ENCODE measurements around the gene RAB3GAP1. TPM values are rescaled to one million over a fixed set of nuclear protein-coding genes. Genes with fewer than 3 reads are reported as not detected.
"Not testable (repeated sequence)": the region's sequence is repeated elsewhere in the genome, so short reads cannot be mapped to it uniquely, and the experiment has no call there.

Gene RAB3GAP1
- 33.7 and 39.9 TPM in 2 replicates for total RNA-seq (2014; rRNA removed; shearing (Covaris generic))

DNA sequence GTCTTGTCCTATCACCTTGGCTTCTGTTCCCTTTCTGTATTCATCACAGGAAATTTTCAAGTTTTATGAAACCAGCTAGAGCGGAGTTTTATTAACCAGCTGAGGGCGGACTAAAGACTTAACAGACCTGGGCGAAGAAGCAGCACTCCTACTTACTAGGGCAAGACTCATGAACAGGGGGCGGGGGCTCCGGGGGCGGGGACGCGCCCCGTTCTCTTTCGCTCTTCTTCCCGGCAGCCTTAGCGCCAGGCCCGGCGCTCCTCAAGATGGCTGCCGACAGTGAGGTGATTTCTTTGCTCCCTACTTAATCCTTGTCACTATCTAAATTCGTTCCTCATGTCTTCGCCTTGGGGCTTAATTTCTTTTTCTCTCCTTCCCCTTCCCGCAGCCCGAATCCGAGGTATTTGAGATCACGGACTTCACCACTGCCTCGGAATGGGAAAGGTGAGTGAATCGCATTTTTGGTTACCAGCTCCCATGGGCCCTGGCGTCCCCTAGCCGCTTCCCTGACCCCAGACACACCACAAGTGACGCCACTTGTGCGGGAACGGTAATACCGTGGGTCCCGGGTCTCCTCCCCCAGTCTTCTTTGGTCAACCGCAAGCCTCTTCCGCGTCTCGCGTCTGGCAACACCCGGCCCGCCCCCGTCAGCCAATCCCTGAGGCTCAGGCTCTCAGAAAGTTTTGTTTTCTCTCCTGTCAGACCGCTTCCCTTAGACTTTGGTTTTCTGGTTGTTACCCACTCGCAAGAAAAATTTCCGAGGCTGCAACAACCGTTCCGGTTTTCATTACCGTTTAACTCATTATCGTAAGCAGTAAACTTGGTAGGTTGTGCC is at the start of gene RAB3GAP1:
Gene RAB3GAP1, plus strand, starts transcription at position 251 of the 835 bp plus-strand sequence. Its CDS starts 16 bp downstream, at position 267.
- DNase-seq (ENCODE audit: low read depth), result peak; percentile 88

- no peak for DNase-seq (ENCODE audit: low read depth)
Measured at GRCh38 chr2:135002836-135003235, 49.3 kb upstream of the RAB3GAP1 start.

GRCh38 chr2:135004005-135004746 is 47.9 kb upstream of the RAB3GAP1 start:
- DNase-seq (ENCODE audit: low read depth), result peak; percentile 75

GRCh38 chr2:135005753-135006152 is 46.3 kb upstream of the RAB3GAP1 start:
- DNase-seq (ENCODE audit: low read depth), result no peak

DNA sequence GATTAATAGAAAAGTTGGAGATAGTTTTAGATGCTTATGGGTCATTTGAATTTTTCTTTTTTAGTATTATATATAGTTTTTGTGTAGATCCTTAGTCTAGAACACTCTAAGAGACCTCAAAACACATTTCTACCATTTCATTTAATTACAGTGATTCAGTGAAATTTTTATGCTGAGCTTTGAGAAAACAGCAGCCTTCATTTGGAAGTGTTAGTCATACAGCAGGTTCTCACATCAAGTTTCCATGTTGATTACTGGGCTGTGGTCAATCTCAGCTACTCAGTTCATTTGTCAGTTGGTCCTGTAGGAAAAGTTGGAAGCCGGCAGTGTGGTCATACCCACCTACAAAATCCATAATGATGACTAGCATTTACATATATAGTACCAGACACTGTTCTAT is 42.8 kb upstream of the RAB3GAP1 start:
- DNase-seq (ENCODE audit: low read depth), result no peak

- no peak for DNase-seq (ENCODE audit: low read depth)
Measured at GRCh38 chr2:135010200-135010942, 41.7 kb upstream of the RAB3GAP1 start.

DNA sequence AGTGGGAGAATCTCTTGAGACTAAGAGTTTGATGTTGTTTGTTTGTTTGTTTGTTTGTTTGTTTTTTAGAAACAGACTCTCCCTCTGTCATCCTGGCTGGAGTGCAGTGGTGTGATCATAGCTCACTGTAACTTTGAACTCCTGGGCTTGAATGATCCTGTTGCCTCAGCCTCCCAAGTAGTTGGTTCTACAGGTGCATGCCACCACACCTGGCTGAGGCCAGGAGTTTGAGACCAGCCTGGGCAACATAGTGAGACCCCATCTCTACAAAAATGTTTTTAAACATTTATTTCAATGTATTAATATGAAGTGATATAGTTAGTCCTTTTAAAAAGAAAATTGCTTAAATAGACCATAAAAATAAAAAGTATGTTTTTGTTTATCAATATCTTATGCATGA is 40.5 kb upstream of the RAB3GAP1 start:
- DNase-seq (ENCODE audit: low read depth), result no peak

DNA sequence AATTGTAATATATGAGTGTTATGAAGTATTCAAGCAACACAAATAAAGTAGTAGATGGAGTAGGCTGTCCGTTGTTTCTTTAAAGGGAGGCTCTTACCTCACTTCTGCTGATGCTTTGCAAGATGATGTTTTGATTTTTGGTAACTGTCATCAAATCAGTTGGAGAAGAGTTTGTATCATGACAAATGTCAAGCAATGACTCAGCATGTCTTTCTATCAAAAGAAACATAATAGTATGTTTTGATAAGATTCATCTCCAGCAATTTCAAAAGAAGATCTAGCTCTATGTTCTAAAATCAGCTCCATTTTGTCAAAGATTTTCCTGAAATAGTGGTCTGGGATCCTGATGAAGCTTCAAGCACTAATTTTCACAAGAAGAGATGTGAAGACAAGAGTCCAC is 30.5 kb upstream of the RAB3GAP1 start:
- DNase-seq (ENCODE audit: low read depth), result no peak

GRCh38 chr2:135022952-135023880 is 28.9 kb upstream of the RAB3GAP1 start:
- DNase-seq (ENCODE audit: low read depth), result no peak

GRCh38 chr2:135023886-135024485 is 28.1 kb upstream of the RAB3GAP1 start:
- DNase-seq (ENCODE audit: low read depth), result no peak

- no peak for DNase-seq (ENCODE audit: low read depth)
Measured at GRCh38 chr2:135029481-135030134, 22.5 kb upstream of the RAB3GAP1 start.

DNA sequence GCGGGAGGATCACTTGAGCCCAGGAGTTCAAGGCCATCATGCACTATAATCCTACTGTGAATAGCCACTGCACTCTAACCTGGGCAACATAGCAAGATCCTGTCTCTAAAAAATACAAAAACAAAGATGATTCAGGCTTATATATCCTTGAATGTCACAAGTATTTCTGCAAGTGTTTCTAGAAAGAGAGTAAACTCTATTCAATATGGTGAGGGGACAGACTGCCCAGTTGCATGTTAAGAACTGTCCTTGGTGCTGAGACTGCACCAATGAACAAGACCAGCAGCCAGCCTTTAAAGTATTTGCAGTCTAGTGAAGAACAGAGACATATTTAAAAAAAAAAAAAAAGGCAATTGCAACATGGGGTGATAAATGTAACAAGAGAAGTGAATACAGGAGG is 21.3 kb upstream of the RAB3GAP1 start:
- DNase-seq (ENCODE audit: low read depth), result peak; percentile 12

DNA sequence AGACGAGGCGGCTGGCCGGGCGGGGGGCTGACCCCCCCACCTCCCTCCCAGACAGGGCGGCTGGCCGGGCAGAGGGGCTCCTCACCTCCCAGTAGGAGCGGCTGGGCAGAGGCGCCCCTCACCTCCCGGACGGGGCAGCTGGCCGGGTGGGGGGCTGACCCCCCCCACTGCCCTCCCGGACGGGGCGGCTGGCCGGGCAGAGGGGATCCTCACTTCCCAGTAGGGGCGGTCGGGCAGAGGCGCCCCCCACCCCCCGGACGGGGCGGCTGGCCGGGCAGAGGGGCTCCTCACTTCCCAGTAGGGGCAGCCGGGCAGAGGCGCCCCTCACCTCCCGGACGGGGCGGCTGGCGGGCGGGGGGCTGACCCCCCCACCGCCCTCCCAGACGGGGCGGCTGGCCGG is 18.9 kb upstream of the RAB3GAP1 start:
- not testable (repeated sequence) for DNase-seq (ENCODE audit: low read depth)

DNA sequence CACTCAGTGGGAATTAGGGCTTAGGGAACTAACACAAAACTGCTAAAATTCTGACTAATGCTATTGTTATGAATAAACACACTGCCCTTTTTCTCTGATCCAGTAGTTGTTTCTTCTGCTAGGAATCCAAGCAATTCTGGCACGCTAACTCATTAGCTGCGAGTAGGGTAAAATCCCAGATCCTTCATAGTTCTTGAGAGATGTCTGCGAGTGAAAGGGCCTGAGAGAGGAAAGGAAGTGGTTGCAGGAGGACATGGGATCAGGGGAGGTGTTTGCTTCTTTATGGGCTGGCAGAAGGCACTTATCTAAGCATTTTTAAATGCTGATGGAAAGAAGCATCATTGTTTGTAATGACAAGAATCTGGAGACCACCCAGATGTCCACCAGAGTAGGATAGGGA is 14.3 kb upstream of the RAB3GAP1 start:
- no peak for DNase-seq (ENCODE audit: low read depth)

- no peak for DNase-seq (ENCODE audit: low read depth)
Measured at GRCh38 chr2:135043345-135043744, 8.7 kb upstream of the RAB3GAP1 start.

- DNase-seq (ENCODE audit: low read depth), result no peak
Measured at GRCh38 chr2:135047300-135047699, 4.8 kb upstream of the RAB3GAP1 start, which contains the start of gene MAP3K19. TSS of gene MAP3K19 (minus strand) at chr2:135047447. CDS start at chr2:135024647, 22,800 bp downstream.

DNA sequence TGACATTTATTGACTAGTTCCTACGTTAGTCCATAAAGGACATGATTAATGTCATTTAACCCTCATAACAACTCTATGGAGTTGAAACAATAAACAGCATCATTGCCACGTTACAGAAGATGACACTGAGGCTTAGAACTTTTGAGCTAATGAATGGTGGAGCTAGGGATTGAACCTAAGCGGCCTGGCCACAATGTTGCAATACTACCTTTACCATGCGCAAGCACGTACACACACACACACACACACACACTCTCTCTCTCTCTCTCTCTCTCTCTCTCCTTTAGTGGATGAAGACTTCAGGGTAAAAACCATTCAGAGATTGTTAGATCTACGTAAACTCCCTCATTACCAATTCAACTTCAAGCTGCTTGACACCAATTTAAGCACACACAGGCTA is 4.0 kb upstream of the RAB3GAP1 start:
- DNase-seq (ENCODE audit: low read depth), result no peak

DNA sequence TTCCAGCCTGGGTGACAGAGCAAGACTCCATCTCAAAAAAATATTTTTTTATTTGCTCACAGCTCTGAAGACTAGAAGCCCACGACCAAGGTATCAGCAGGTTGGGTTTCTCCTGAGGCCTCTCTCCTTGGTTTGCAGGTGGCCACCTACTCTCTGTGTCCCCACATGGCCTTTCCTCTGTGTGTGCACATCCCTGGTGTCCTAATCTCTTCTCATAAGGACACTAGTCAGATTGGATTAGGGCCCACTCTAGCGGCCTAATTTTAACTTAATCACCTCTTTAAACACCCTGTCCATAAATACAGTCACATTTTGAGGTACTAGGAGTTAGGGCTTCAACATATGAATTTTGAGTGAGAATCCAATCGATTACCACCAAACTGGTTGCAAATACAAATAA is 2.0 kb upstream of the RAB3GAP1 start:
- DNase-seq (ENCODE audit: low read depth), result no peak

DNA sequence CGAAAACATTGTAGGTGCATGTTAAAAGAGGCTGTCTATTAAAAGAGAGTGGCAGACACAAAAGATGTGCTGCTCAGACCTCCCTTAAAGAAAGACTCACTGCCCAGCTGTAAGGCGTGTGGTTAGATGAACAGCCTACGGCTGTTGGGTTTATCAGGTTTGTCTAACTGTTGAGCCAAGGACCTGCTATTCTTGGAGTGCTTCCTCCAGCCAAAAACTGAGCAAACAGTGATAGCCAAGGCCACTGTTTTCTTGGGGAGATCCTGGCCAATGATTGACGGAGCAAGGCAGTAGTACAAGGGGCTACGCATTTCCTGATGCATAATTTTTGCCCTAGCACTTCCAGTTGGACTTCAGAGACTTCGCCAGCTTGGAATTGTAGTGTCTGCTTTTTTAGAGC is 1.4 kb upstream of the RAB3GAP1 start:
- DNase-seq (ENCODE audit: low read depth), result no peak

DNA sequence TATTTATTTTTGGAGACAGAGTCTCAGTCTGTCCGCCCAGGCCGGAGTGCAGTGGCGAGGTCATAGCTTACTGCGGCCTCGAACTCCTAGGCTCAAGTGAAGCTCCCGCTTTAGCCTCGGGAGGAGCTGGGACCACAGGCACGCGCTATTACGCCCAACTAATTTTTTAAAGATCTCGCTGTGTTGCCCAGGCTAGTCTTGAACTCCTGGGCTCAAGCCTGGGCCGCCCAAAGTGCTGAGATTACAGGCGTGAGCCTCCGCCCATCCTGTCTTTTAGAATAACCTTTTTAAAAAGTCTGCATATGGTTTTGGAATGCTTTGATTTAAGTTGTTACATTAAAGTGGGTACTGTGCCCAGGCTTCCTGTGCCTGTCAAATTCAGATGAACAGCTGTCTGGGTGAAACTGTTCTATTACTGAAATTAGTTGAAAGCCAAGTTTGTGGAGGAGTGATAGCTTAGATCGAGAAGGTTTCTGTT is 944 bp downstream of the RAB3GAP1 start:
- no peak for DNase-seq (ENCODE audit: low read depth)
